AG04449 (cell line): ENCODE results near the gene NCAPD2.
A peak's percentile ranks its signal among the peaks of the same experiment; 100 is the strongest.
"Not testable (repeated sequence)": the region's sequence is repeated elsewhere in the genome, so short reads cannot be mapped to it uniquely, and the experiment has no call there.

Experiments used
- CTCF ChIA-PET: fragments of 350-600 bp; formaldehyde crosslinking; extraction: SDS; loops from one replicate; lab custom pipeline; 2021; ENCODE audit warnings: antibody characterized with exemption; lab: Yijun Ruan, JAX
- POLR2A ChIA-PET: fragments of 400-600, 350-600 bp; formaldehyde crosslinking; extraction: SDS; loops from one replicate; lab custom pipeline; 2020; ENCODE audit warnings: antibody characterized with exemption, inconsistent platforms; lab: Yijun Ruan, JAX
- DNase-seq: peaks from one replicate; pipeline ENCODE4 v3.0.0-alpha.2; 2010; ENCODE audit warnings: low read depth, low spot score
- H3K4me3 ChIP-seq: 2 replicates; pipeline ENCODE4 v1.5.1; 2011; ENCODE audit warnings: low read depth, mild to moderate bottlenecking, control low read depth, low read length
- CTCF ChIP-seq: IDR thresholded peaks from one replicate; pipeline ENCODE4 v1.5.1; 2011; ENCODE audit warnings: mild to moderate bottlenecking, moderate library complexity, low read length, control low read depth, inconsistent platforms; ENCODE audit not compliant: insufficient read depth; ENCODE audit errors: missing control alignments

NCAPD2 gene

GRCh38 chr12:6492838-6493496, 935 bp upstream of the NCAPD2 start, which contains the start of gene MRPL51:
Gene MRPL51, minus strand, starts transcription at chr12:6493262. Its CDS starts 126 bp downstream, at chr12:6493136.
- peak within 1 kb of the TSS; percentile 97 for H3K4me3 ChIP-seq
- ChIA-PET POLR2A (interaction anchor here (0.6 to 1.8 kb wide), 8 partner anchors 14 to 65 kb away, joined by 3 to 25 read pairs (median 4); partner anchors contain the start of genes GAPDH and VAMP1), CTCF (interaction anchor here (0.7 to 2.9 kb wide), 10 partner anchors 8 to 68 kb away, joined by 3 to 14 read pairs (median 3); no protein-coding TSS in a partner anchor)
- DNase-seq = peak; percentile 51
- TF ChIP-seq CTCF = no peak

DNA sequence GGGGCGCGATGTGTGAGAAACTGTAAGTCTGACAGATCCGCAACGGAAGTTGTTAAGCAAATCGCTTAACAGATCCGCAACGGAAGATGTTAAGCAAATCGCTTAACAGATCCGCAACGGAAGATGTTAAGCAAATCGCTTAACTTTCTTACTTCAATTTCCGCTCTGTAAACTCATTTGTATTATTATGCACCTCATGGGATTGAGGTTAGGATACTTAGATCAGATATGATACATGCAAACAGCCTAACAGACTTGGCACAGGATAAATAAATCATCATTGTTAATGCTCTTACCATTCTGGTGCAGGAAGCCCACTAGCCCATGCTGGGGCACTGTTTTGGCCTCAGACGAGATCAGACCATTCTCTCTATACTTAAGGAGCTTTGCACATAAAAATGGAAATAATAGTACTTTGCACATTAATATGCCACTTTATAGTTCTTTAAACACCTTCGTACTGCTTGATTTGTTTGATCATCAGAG, 399 bp downstream of the NCAPD2 start:
- no peak for TF ChIP-seq CTCF
- ChIA-PET CTCF (interaction anchor here (0.8 to 1.0 kb wide), 4 partner anchors 29 to 374 kb away, joined by 3 read pairs; partner anchors contain the start of gene GAPDH), POLR2A (interaction anchor here (1.3 kb wide), 1 partner anchor 24 kb away, joined by 3 read pairs; the partner anchor contains the start of gene VAMP1)
- peak overlapping the region; percentile 81 for H3K4me3 ChIP-seq
- no peak for DNase-seq

DNA sequence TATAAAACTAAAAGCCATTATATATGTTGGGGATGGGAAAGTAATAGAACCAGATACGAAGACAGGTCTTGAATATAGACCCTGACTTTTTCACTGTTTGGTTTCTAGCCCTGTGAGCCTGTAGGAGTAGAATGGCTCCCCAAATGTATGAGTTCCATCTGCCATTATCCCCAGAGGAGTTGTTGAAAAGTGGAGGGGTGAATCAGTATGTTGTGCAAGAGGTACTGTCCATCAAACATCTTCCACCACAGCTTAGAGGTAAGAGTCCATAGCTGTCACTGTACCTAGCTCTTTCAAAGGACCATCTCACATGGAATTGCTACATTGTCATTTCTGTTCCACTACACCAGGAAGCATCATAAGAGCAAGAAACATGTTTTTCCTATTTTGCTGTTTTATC, 1.1 kb downstream of the NCAPD2 start:
- DNase-seq = no peak
- TF ChIP-seq CTCF = no peak
- ChIA-PET CTCF (interaction anchor here (0.8 to 1.0 kb wide), 4 partner anchors 29 to 373 kb away, joined by 3 read pairs; partner anchors contain the start of gene GAPDH), POLR2A (interaction anchor here (1.3 kb wide), 1 partner anchor 25 kb away, joined by 3 read pairs; the partner anchor contains the start of gene VAMP1)
- H3K4me3 ChIP-seq = peak overlapping the region; percentile 81

DNA sequence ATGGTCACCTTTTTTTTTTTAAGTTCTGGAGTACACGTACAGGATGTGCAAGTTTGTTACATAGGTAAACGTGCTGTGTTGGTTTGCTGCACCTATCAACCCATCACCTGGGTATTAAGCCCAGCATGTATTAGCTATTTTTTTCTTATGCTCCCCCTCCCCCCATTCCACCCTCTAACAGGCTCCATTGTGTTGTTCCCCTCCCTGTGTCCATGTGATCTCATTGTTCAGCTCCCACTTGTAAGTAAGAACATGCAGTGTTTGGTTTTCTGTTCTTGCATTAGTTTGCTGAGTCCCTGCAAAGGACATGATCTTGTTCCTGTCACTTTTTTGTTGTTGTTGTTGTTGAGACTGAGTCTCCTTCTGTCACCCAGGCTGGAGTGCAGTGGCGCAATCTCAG, 3.4 kb downstream of the NCAPD2 start:
- POLR2A ChIA-PET, H3K4me3 ChIP-seq, DNase-seq: not testable (repeated sequence)
- CTCF ChIA-PET = interaction anchor here (1.4 to 1.5 kb wide), 2 partner anchors 32 to 57 kb away, joined by 3 to 4 read pairs; no protein-coding TSS in a partner anchor

DNA sequence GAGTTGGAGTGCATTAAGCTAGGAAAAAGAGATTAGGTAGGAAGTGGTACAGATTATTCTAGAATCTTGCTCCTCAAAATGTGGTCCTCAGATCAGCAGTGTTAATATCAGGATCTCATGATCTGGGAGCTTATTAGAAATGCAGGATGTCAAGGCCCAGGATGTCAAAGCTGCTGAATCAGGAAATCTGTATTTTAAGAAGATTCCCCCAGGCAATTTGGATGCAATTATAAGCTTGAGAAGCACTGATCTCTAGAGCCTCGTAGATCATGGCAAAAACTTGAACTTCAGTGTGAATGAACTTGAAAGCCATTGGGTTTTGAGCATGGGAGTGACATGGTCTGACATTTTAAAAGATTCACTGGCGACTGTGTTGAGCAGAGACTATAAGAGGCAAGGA, 6.6 kb downstream of the NCAPD2 start:
- CTCF ChIA-PET = interaction anchor here (1.0 to 1.7 kb wide), 3 partner anchors 11 to 57 kb away, joined by 3 to 5 read pairs (median 4); no protein-coding TSS in a partner anchor
- no peak overlapping the region for H3K4me3 ChIP-seq
- POLR2A ChIA-PET = no interaction called here
- TF ChIP-seq CTCF = no peak
- DNase-seq = no peak

GRCh38 chr12:6507102-6507998, 13.4 kb downstream of the NCAPD2 start:
- no peak for DNase-seq
- no peak for TF ChIP-seq CTCF
- ChIA-PET CTCF (interaction anchor here (0.8 to 1.2 kb wide), 4 partner anchors 14 to 42 kb away, joined by 3 to 4 read pairs (median 3); partner anchors contain the start of gene MRPL51), POLR2A (interaction anchor here (0.7 to 1.1 kb wide), 2 partner anchors 27 to 28 kb away, joined by 3 to 7 read pairs; partner anchors contain the start of gene GAPDH)
- H3K4me3 ChIP-seq = no peak overlapping the region
